GM23338 (cell line): ENCODE measurements around the gene RAB31. TPM values are rescaled to one million over a fixed set of nuclear protein-coding genes. Genes with fewer than 3 reads are reported as not detected.

ENCODE experiments used
- ATAC-seq: fragments of 200-7000 bp; cut with Tn5 transposase; 3 replicates; pipeline ENCODE4 v1.9.1; 2020
- DNase-seq: peaks from one replicate; pipeline ENCODE4 v3.0.0-alpha.2; 2015; ENCODE audit warnings: low spot score
- H2AFZ ChIP-seq: fragments of 200-600 bp; sonication (generic); 2 replicates; pipeline ENCODE4 v1.8.0; 2016; ENCODE audit warnings: antibody characterized with exemption, mild to moderate bottlenecking, moderate library complexity
- H3F3A ChIP-seq: fragments of 200-600 bp; sonication (generic); replicated peaks from 2 replicates; pipeline ENCODE4 v1.8.0; 2017; ENCODE audit warnings: antibody characterized with exemption, mixed run types, low read depth
- H3K27ac ChIP-seq: fragments of 200-600 bp; sonication (generic); 2 replicates; pipeline ENCODE4 v1.6.1; 2016; ENCODE audit warnings: low read depth
- H3K27me3 ChIP-seq: fragments of 200-600 bp; sonication (generic); 2 replicates; pipeline ENCODE4 v1.8.0; 2016; ENCODE audit warnings: mild to moderate bottlenecking, mixed run types, moderate library complexity; ENCODE audit not compliant: insufficient read depth
- H3K36me3 ChIP-seq: fragments of 200-600 bp; sonication (generic); 2 replicates; pipeline ENCODE4 v1.8.0; 2016; ENCODE audit warnings: mild to moderate bottlenecking; ENCODE audit not compliant: insufficient read depth
- H3K4me1 ChIP-seq: fragments of 200-600 bp; sonication (generic); 2 replicates; pipeline ENCODE4 v1.8.0; 2016; ENCODE audit warnings: mild to moderate bottlenecking, moderate library complexity; ENCODE audit not compliant: insufficient read depth
- H3K4me2 ChIP-seq: fragments of 200-600 bp; sonication (generic); 2 replicates; pipeline ENCODE4 v1.7.1; 2017; ENCODE audit warnings: mixed run types
- H3K4me3 ChIP-seq: fragments of 200-600 bp; sonication (generic); 2 replicates; pipeline ENCODE4 v1.6.1; 2016; ENCODE audit warnings: mixed run types
- H3K79me2 ChIP-seq: fragments of 200-600 bp; sonication (generic); replicated peaks from 2 replicates; pipeline ENCODE4 v1.8.0; 2017; ENCODE audit warnings: mild to moderate bottlenecking; ENCODE audit not compliant: insufficient read depth
- H3K9me2 ChIP-seq: fragments of 200-600 bp; sonication (generic); 2 replicates; pipeline ENCODE4 v1.8.0; 2017; ENCODE audit not compliant: insufficient read depth
- H4K20me1 ChIP-seq: fragments of 200-600 bp; sonication (generic); replicated peaks from 2 replicates; pipeline ENCODE4 v1.8.0; 2017; ENCODE audit warnings: mild to moderate bottlenecking; ENCODE audit not compliant: insufficient read depth
- H3K27ac Mint-ChIP-seq: 2 replicates; pipeline ENCODE4 v1.8.0; 2020; ENCODE audit warnings: inconsistent platforms, mild to moderate bottlenecking, moderate library complexity, mixed read lengths
- H3K27me3 Mint-ChIP-seq: 3 replicates; pipeline ENCODE4 v1.8.0; 2022; ENCODE audit warnings: low read depth, mild to moderate bottlenecking, moderate library complexity, mixed read lengths, inconsistent platforms; ENCODE audit not compliant: insufficient read depth, poor library complexity
- H3K36me3 Mint-ChIP-seq: 3 replicates; pipeline ENCODE4 v1.8.0; 2021; ENCODE audit warnings: low read depth, mild to moderate bottlenecking, inconsistent platforms, moderate library complexity, mixed read lengths
- H3K4me1 Mint-ChIP-seq: 3 replicates; pipeline ENCODE4 v1.8.0; 2020; ENCODE audit warnings: mild to moderate bottlenecking, inconsistent platforms, mixed read lengths
- H3K4me3 Mint-ChIP-seq: 3 replicates; pipeline ENCODE4 v1.8.0; 2021; ENCODE audit warnings: moderate library complexity, mild to moderate bottlenecking, inconsistent platforms, mixed read lengths
- H3K9me3 Mint-ChIP-seq: 3 replicates; pipeline ENCODE4 v1.8.0; 2020; ENCODE audit warnings: moderate library complexity, mild to moderate bottlenecking, inconsistent platforms, mixed read lengths
- CREB1 ChIP-seq: fragments of 250-450 bp; sonication (Bioruptor Pico); IDR thresholded peaks from 2 replicates; pipeline ENCODE4 v1.5.0; 2020; ENCODE audit warnings: low read depth, mild to moderate bottlenecking, moderate library complexity
- EZH2phosphoT487 ChIP-seq: fragments of 200-600 bp; sonication (generic); IDR thresholded peaks from one replicate; pipeline ENCODE4 v1.8.1; 2018; ENCODE audit warnings: antibody characterized with exemption; ENCODE audit not compliant: unreplicated experiment
- JUNB ChIP-seq: IDR thresholded peaks from one replicate; pipeline ENCODE4 v1.6.1; 2016; ENCODE audit warnings: antibody characterized with exemption; ENCODE audit not compliant: unreplicated experiment
- NANOG ChIP-seq: IDR thresholded peaks from 2 replicates; pipeline ENCODE4 v1.6.1; 2016; ENCODE audit warnings: antibody characterized with exemption, borderline replicate concordance
- ZNF114 ChIP-seq: fragments of 250-450 bp; sonication (Bioruptor Pico); IDR thresholded peaks from 2 replicates; pipeline ENCODE4 v1.5.0; 2020; ENCODE audit warnings: mild to moderate bottlenecking, moderate library complexity
- ZNF462 ChIP-seq: fragments of 250-450 bp; sonication (Bioruptor Pico); IDR thresholded peaks from 2 replicates; pipeline ENCODE4 v1.5.0; 2020; ENCODE audit warnings: mild to moderate bottlenecking, moderate library complexity
- polyA plus RNA-seq: library from polyadenylated mRNA; unstranded; fragments of >200 nt; fragmentation: Nextera tagmentation; extraction: Ambion mirVana; gene quantifications from 2 replicates; pipeline ENCODE4 v1.2.1, GENCODE V29; 2016
- total RNA-seq: library from RNA; depleted of rRNA; stranded (reverse); fragments of >200 nt; shearing (Covaris generic); gene quantifications from 2 replicates; pipeline ENCODE4 v1.2.3, GENCODE V29; 2014
- TF ChIP-seq, protein P1 (sequence below), 2 experiments: fragments of 200-600 bp in 1 of 2; sonication (generic) in 1 of 2; conservative IDR thresholded peaks; 2 replicates each; pipeline versions ENCODE4 v1.5.1 to v1.6.1; 2016 to 2017; ENCODE audit warnings: antibody characterized with exemption in 2 of 2, low read depth in 2 of 2, mild to moderate bottlenecking in 2 of 2, moderate library complexity in 1 of 2

RAB31 gene
- total and polyA plus RNA-seq, 2 experiments from 2014 or later, result 33.8 to 46.1 TPM

- Histone ChIP-seq H2AFZ (no peak overlapping the region), H4K20me1 (peaks cover 21% of the 10 kb centered on the region), H3K27ac (no peak overlapping the region), H3K36me3 (no peaks in the 10 kb centered on the region), H3K4me1 (peaks cover 4% of the 10 kb centered on the region), H3K9me2 (no peaks in the 10 kb centered on the region), H3K79me2 (peaks cover 33% of the 10 kb centered on the region), H3K4me2 (no peak overlapping the region), H3K4me3 (no peak overlapping the region), H3K27me3 (peaks cover 9% of the 10 kb centered on the region), H3F3A (no peaks in the 10 kb centered on the region)
- ATAC-seq, result no peak
- Mint-ChIP-seq H3K27ac (no peak overlapping the region), H3K9me3 (no peaks in the 10 kb centered on the region; the same call in 2 of the 3 replicates), H3K4me3 (no peak overlapping the region), H3K27me3 (peaks cover 10% of the 10 kb centered on the region), H3K36me3 (no peaks in the 10 kb centered on the region; the same call in 2 of the 3 replicates), H3K4me1 (peaks cover 23% of the 10 kb centered on the region)
- no peak for TF ChIP-seq EZH2phosphoT487
- no peak for TF ChIP-seq NANOG
- no peak for TF ChIP-seq ZNF114 (CRISPR knock-in tag)
- TF ChIP-seq ZNF462, result no peak
- no peak for DNase-seq
These were observed 6.9 kb downstream of the RAB31 start for GRCh38 chr18:9715088-9715343.

DNA sequence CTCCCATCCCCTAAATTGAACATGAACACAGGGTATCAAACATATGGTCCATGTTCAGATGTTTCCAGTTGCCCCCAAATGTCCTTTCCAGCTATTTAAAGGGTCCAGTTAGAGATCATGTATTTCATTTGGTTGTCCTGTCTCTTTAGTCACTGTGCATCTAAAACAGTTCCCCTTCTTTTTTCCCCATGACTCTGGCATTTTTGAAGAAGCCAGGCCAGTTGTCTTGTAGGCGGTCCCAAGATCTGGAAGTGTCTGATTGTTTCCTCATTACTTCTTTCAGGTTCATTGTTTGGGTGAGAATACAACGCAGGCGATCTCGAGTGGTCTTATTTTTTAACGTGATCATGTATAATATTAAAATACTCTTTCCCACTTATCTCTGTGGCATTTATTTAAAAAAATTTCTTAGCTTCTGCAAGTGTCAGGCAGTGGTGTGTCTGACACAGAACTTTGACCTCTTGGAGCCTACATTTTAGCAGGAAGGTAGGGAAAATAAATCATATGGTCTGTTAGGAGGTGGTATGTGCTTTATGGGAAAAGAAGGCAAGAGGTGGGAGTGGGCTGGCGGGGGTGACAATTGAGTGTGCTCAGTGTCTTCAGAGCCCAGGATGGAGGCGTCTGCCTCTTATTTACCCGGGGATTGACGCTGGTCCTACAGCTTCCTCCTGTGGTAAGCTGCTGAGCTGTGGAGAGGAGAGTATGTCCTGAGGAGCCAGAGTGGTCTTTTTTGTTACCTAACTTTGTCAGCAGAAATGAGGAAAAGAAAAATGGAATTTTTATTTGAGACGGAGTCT lies 8.1 kb downstream of the RAB31 start:
- Histone ChIP-seq H3K27ac (no peak overlapping the region), H3K79me2 (peaks cover 28% of the 10 kb centered on the region), H3K9me2 (no peaks in the 10 kb centered on the region)

More for the DNA sequence above, 8.1 kb downstream of the RAB31 start:
- H3K4me3 Mint-ChIP-seq, result no peak overlapping the region
- Histone ChIP-seq H3K4me3 (no peak overlapping the region), H3K36me3 (no peaks in the 10 kb centered on the region), H3K4me1 (peaks cover 11% of the 10 kb centered on the region), H3F3A (no peaks in the 10 kb centered on the region), H3K27me3 (no peaks in the 10 kb centered on the region), H4K20me1 (peaks cover 16% of the 10 kb centered on the region), H3K4me2 (no peak overlapping the region), H2AFZ (no peak overlapping the region)
- no peak overlapping the region for H3K27ac Mint-ChIP-seq
- H3K27me3 Mint-ChIP-seq, result peaks cover 4% of the 10 kb centered on the region
- no peak for ATAC-seq
- H3K4me1 Mint-ChIP-seq, result peaks cover 25% of the 10 kb centered on the region
- no peaks in the 10 kb centered on the region; the same call in 2 of the 3 replicates for H3K36me3 Mint-ChIP-seq
- DNase-seq, result no peak
- TF ChIP-seq CREB1 (CRISPR knock-in tag) (no peak), ZNF114 (CRISPR knock-in tag) (no peak), JUNB (no peak)
- TF ChIP-seq, protein P1, sequence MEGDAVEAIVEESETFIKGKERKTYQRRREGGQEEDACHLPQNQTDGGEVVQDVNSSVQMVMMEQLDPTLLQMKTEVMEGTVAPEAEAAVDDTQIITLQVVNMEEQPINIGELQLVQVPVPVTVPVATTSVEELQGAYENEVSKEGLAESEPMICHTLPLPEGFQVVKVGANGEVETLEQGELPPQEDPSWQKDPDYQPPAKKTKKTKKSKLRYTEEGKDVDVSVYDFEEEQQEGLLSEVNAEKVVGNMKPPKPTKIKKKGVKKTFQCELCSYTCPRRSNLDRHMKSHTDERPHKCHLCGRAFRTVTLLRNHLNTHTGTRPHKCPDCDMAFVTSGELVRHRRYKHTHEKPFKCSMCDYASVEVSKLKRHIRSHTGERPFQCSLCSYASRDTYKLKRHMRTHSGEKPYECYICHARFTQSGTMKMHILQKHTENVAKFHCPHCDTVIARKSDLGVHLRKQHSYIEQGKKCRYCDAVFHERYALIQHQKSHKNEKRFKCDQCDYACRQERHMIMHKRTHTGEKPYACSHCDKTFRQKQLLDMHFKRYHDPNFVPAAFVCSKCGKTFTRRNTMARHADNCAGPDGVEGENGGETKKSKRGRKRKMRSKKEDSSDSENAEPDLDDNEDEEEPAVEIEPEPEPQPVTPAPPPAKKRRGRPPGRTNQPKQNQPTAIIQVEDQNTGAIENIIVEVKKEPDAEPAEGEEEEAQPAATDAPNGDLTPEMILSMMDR (conservative IDR thresholded peaks at IDR 0.05; ENCODE audit: low read depth in 2 of 2), result no peak
- H3K9me3 Mint-ChIP-seq, result no peaks in the 10 kb centered on the region; the same call in 2 of the 3 replicates
